ENCODE measurements around the gene MEF2A.

The MEF2A gene

GRCh38 chr15:99762288-99762687, 196.5 kb downstream of the MEF2A start:
- no peak for FAIRE-seq

GRCh38 chr15:99763827-99764226, 198.0 kb downstream of the MEF2A start:
- peak; percentile 27 for FAIRE-seq
- no peak for DNase-seq (ENCODE audit: insufficient read length)
- TF ChIP-seq POLR2A (IDR thresholded peaks at IDR 0.05; ENCODE audit: low read depth, low read length) (no peak), TAF1 (IDR thresholded peaks at IDR 0.05; ENCODE audit: borderline replicate concordance, low read depth, low read length) (no peak), POLR2AphosphoS5 (IDR thresholded peaks at IDR 0.05; ENCODE audit: low read depth, low read length) (no peak)

More at GRCh38 chr15:99762288-99762687, 196.5 kb downstream of the MEF2A start:
- no peak for DNase-seq (ENCODE audit: insufficient read length)
- no peak for TF ChIP-seq POLR2AphosphoS5 (IDR thresholded peaks at IDR 0.05; ENCODE audit: low read depth, low read length)
- TF ChIP-seq POLR2A (IDR thresholded peaks at IDR 0.05; ENCODE audit: low read depth, low read length) = no peak
- no peak for TF ChIP-seq TAF1 (IDR thresholded peaks at IDR 0.05; ENCODE audit: borderline replicate concordance, low read depth, low read length)

GRCh38 chr15:99764522-99764921, 198.7 kb downstream of the MEF2A start:
- no peak for DNase-seq (ENCODE audit: insufficient read length)
- no peak for TF ChIP-seq POLR2A (IDR thresholded peaks at IDR 0.05; ENCODE audit: low read depth, low read length)
- TF ChIP-seq TAF1 (IDR thresholded peaks at IDR 0.05; ENCODE audit: borderline replicate concordance, low read depth, low read length) = no peak
- no peak for TF ChIP-seq POLR2AphosphoS5 (IDR thresholded peaks at IDR 0.05; ENCODE audit: low read depth, low read length)
- no peak for FAIRE-seq
